Keratinocyte (primary cell): ENCODE measurements around the gene C4B.

Experiments
- EZH2 ChIP-seq: IDR thresholded peaks from one replicate; pipeline ENCODE4 v1.6.1; 2012; ENCODE audit warnings: inconsistent platforms, mild to moderate bottlenecking, low read length, moderate library complexity
- TF ChIP-seq, protein P1 (sequence below), 3 experiments: IDR thresholded peaks in 1 of 3; conservative IDR thresholded peaks in 1 of 3; optimal IDR thresholded peaks in 1 of 3; 2 replicates in 2 of 3; 3 replicates in 1 of 3; pipeline versions ENCODE3 to v1.5.1; 2011; ENCODE audit warnings: low read length in 3 of 3, mild to moderate bottlenecking in 3 of 3, moderate library complexity in 2 of 3, control low read depth in 1 of 3, inconsistent platforms in 1 of 3; ENCODE audit not compliant: insufficient read depth in 2 of 3; ENCODE audit errors: extremely low read depth in 1 of 3

DNA sequence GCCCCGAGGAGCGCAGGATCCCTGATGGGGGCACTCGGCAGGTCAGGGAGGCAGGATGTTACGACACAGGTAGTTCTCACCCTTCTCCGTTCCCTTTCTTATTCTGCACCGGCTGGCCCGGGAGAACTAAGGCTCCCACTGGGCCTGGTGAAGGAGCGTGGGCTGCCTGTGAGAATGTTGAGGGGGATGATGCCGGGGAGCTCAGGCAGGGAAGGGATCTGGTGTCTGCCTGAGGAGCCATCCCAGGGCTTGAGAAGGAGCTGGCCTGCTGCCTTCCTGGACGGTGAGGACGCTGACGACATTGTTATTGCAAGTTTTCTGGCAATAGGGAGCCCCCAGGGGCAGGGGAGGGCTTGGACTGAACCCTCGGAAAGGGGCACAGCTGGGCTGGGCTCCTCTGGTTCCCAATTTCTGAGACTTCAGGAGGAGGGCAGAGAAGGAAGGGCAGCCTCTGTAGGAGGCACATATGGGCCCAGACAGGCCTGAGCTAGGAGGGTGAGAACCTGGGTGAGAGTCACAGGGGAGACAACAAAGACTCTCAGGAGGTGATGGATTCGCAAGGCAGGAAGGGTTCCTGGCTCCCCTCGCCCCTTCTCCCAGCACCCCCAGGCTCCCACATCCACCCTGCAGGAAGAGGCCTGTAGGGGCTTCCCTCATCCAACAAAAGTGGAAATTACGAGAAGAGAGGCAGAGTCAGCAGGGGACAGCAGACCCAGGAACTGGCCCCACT, 56.4 kb downstream of the C4B start:
- TF ChIP-seq, protein P1, sequence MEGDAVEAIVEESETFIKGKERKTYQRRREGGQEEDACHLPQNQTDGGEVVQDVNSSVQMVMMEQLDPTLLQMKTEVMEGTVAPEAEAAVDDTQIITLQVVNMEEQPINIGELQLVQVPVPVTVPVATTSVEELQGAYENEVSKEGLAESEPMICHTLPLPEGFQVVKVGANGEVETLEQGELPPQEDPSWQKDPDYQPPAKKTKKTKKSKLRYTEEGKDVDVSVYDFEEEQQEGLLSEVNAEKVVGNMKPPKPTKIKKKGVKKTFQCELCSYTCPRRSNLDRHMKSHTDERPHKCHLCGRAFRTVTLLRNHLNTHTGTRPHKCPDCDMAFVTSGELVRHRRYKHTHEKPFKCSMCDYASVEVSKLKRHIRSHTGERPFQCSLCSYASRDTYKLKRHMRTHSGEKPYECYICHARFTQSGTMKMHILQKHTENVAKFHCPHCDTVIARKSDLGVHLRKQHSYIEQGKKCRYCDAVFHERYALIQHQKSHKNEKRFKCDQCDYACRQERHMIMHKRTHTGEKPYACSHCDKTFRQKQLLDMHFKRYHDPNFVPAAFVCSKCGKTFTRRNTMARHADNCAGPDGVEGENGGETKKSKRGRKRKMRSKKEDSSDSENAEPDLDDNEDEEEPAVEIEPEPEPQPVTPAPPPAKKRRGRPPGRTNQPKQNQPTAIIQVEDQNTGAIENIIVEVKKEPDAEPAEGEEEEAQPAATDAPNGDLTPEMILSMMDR (optimal IDR thresholded peaks at IDR 0.05 in 1 of 3, IDR thresholded peaks at IDR 0.05 in 1 of 3, conservative IDR thresholded peaks at IDR 0.05 in 1 of 3; ENCODE audit: extremely low read depth in 1 of 3, insufficient read depth in 2 of 3, low read length in 3 of 3), result no peak
- TF ChIP-seq EZH2, result no peak
